Astrocyte of the hippocampus (primary cell): Measurements from ENCODE around the gene SULT1A2.
"Not testable (repeated sequence)": the region's sequence is repeated elsewhere in the genome, so short reads cannot be mapped to it uniquely, and the experiment has no call there.

Experiments used
- DNase-seq: peaks from one replicate; pipeline ENCODE4 v3.0.0; 2011; ENCODE audit warnings: low read depth, low spot score

SULT1A2 gene

DNA sequence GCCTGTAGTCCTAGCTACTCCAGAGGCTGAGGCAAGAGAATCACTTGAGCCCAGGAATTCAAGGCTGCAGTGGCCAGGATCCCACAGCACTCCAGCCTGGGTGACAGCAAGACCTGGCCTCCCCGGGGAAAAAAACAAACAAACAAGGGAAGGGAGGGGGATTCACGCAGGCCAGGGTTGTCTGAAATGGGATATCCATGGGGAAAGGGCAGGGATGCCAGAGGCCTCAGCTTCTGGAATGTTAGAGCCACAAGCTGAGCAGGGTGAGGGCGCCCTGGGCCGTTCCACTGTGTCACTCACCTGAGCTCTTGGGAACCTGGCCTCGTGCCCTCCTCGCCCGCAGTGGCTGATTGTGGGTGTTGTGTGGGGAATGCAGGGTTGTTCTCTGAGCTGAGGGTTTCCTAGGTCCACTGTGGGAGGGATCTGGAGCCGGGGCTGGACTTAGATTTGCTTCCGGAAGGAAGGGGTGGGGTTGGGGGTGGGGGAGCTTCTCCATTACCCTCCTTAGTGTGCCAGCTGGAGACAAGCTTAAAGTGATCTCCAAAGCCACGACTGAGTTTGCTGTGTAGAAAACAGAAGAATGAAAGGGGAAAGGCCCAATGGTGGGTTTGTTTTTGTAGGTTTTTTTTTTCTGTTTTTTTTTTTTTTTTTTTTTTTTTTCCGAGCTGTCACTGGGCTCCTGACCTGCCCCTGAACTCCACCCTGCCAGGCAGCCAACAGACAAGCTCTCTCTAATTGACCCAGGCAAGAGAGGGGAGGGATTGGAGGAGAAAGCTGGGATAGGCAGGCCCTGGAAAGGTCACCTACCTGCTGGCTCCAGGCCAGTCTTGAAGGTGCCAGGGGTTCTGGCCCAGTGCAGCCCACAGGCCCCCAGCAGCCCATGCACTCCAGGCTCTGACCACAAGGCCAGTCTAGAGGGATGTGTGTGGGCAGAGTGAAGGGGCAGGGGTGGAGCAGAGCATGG lies 13.1 kb upstream of the SULT1A2 start, which contains the start of gene SULT1A1:
Gene SULT1A1 (minus strand): TSS at position 414 of the 964 bp plus-strand sequence. CDS start 1,189 bp downstream, outside the sequence.
- peak; percentile 41 for DNase-seq

DNA sequence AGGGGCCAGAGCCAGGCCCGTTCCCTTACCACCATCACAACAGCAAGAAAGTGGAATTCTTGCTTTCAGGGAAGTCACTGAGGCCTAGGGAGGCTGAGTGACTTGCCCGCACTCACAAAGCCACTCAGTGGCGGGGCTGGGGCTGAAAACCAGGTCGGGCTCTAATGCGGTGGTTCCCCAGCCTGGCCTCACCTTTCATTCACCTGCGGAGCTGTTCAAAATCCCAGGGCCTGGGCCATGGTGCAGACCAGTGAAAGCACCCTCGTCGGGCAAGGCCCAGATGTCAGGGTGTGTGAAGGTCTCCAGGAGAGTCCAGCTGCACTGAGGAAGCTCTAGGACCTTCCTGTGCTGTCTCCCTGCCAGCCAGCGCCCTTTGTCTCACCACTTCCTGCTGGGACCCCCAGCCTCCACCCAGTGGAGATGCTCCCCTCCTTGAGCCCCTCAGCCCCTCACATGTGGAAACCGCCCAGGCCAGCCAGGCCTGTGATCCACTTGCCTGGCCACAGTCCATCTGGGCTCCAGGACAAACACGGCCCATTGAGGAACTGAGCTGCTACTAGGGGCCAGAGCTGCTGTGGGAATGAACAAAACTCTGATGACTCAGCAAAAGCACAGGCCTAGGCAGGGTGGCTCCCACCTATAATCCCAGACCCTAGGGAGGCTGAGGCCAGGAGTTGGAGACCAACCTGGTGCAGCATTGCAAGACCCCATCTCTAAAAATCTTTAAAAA lies 12.2 kb upstream of the SULT1A2 start:
- DNase-seq, result peak; percentile 20

DNA sequence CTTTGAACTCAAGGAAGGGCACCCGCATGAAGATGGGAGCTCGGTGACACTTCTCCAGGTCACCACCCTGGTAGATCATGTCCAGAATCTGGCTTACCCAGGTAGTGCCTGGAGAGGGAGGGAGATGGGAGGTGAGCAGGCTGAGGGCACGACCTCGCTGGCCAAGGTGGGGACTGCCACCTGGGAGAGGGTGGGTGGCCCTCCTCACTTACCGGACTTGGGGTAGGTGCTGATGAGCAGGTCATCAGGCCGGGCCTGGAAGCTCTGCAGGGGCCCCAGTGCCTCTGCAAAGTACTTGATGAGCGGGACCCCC lies 11.6 kb upstream of the SULT1A2 start:
- DNase-seq, result not testable (repeated sequence)

DNA sequence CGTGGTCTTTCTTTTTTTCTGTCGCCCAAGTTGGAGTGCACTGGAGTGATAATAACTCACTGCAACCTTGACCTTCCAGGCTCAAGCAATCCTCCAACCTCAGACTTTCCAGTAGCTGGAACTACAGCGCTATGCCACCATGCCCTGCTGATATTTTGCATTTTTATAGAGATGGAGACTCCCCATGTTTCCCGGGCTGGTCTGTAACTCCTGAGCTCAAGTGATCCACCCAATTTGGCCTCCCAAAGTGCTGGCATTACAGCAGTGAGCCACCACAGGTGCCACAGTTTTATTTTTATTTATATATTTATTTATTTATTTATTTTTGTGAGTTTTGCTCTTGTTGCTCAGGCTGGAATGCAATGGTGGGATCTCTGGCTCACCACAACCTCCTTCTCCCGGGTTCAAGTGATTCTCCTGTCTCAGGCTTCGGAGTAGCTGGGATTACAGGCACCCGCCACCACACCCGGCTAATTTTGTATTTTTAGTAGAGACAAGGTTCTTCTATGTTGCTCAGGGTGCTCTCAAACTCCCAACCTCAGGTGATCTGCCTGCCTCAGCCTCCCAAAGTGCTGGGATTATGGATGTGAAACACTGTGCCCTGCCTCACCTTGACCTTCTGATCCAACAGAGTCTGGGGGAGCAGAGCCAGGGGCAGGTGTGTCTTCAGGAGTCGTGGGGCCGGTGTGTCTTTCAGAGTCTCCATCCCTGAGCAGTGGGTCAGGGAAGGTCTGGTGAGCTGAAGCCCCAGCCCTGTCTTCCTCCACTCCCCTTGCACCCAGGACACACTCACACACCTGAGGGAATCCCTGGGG lies 11.0 kb upstream of the SULT1A2 start:
- DNase-seq, result not testable (repeated sequence)

DNA sequence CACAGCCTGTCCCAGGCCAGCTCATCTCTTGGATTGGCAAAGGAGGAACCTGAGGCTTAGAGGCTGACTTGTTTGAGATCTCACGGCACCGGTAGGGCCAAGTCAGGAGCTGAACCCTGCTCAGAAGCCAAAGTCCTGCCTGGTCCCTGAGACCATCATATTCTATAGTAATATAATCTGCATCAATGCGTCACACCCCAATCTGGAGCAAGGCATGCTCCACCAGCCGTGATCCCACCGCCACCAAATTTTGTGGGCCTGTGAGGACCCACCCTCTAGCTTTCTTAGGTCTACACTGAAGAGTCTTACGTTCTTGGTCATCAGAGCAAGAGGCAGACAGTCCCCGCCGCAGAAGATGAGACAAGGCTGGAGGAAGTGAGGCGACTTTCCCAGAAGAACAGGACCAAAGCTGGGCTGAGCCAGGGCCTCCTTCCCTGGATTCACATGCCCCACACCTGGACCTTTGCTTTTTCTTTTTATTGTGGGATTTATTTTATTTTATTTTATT lies 10.3 kb upstream of the SULT1A2 start:
- DNase-seq, result no peak

DNA sequence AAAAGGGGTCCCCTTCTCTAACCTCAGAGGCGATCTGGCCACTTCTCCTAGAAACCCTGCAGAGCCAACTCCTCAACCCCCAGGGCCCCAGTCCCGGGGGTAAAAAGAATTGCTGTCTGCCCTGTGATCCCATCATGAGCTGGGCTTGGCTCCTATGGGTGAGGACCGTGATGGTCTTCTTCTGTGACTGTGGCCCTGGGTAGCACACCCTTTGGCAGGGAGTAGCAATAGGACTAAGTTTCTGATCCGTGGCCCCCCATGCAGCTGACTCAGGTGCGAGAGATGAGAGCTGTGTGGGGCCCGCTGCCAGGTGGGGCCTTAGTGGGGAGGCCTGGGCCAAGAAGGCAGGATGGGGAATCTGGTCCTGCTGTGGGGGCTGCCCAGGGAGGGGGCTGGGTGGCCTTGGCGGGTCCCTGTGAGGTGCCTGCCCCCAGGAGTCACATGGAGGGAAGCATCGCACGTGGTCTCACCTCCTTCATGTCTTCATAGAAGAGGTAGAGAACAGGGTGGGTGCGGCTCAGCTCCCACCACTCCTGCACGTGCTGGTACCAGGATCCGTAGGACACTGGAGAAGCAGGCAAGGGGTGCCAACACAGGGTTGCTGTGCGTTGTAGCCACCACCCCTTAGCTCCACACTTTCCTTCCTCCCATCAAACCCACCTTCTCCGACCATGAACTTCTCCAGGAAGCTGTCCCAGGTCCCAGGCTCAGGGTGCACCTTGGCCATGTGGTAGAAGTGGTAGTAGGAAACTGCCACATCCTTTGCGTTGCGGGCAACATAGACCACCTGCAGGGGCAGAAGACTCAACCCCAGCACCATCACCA lies 9.7 kb upstream of the SULT1A2 start:
- DNase-seq, result no peak

DNA sequence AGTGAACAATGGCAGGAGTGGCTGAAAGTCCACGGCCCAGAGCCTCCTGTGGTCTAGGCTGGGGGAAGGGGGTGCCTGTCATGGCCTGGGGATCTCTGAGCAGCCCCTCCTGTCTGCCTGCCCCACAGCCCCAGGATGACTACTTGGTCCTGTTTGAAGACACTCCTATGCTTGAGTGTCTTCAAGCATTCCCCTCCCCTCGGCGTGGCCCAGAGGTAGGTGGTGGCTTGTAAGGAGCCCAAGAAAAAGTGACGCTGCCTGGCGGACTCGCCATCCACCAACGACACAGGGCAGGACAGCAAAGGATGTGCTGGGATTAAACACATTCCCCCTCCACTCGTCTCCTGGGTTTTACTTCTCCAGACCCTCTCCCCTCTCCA lies 7.3 kb upstream of the SULT1A2 start:
- DNase-seq, result no peak

DNA sequence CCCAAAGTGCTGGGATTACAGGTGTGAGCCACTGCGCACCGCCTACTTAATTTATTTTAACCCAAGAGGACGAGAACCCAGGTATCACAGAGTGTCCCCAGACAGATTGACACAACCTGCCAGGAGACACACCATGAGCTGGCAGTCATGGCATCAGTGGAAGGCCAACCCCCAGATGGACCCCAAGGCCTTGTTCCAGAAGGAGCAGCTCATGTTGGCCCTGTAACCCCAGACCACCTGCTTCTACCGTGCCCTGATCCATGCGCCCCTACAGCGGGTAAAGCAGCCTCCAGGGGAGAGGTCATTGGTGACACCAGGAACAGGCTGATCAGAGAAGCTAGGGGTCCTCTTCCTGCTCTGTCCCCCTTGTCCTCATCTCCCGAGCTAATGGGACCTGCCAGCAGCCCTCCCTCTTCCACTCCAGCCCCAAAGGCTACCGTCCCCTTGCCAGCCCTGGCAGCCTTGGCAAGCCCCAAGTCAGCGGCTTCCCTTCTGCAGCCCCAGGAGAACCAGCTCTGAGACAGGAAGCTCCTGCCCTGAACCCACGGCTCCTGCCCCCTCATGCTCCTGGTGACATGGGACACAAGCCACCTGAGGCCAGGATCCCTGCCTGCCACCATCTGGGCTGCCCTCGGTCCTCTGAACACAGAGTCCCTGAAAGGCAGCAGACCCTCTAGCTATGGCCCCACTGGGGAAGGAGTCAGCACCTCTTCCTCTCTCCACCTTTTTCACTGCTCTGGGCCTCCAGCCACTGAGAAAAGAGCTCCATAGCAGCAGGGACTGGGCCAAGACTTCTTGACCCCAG lies 6.7 kb upstream of the SULT1A2 start:
- no peak for DNase-seq

DNA sequence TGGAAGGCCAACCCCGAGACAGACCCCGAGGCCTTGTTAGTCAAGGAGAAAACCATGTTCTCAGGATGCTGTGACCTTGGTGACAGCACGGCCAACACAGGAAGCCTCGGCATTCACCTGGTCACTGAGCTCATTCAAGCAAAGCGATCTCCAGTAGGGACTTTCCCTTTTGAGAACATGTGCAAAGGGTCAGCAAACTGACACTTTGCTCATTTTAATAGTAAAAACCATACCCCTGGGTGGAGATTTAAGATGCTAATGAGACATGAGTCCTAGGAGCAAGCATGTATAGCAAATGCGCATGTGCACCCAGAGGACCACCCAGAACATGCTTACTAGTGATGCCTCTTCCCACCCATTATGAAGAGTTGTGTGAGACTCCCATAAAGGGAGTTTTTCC lies 5.7 kb upstream of the SULT1A2 start:
- DNase-seq, result no peak

DNA sequence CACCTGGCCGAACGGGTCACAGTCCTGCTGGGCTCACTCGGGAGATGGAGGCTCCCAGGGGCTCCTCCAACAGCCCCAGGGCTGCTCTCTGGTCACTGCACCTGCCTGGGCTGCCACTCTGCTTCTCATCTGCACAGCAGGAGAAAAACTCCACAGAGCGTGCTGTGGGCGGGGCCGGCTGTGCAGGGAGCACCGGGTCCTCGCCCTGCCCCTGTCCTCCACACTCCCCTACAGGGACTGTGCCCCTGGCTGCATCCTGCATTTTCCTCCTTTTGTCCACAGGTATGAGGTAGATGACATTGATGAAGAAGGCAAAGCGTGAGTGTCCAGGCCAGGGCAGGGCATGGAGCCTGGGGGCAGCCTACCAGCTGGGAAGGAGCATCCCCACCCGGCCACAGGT lies 5.2 kb upstream of the SULT1A2 start:
- DNase-seq, result not testable (repeated sequence)

DNA sequence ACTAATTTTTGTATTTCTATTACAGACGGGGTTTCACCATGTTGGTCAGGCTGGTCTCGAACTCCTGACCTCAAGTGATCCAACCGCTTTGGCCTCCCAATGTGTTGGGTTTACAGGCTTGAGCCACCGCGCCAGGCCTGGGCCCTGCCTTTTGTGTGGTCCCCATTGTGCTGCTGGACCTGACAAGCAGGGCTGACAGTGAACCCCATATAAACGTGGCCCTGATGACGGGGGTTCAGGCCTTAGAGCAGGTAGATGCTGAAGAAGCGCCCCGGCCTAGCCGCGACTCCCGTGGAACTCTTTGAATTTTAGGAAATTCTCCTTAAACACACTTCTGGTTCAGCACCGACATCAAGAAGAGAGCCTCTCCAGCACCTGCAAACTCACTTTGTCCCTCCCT lies 4.7 kb upstream of the SULT1A2 start:
- not testable (repeated sequence) for DNase-seq

DNA sequence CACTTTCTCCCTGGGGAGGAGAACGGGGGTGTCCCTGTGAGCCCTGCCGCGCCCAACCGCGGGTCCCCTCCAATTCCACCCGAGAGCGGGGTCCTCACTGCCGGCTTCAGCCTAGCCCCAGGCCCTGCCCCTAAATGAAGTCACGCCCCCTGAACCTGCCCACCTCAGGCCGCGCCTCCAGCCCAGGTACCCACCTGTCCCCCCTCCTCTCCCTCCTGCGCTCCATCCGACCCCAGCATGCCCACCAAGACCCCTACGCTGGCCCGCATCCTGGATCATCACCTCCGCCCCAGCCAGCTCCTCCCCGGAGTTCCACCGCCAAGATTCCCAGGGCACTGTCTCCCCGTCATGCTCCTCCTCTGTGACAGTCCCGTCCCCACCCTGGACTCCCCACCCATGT lies 4.1 kb upstream of the SULT1A2 start:
- not testable (repeated sequence) for DNase-seq

DNA sequence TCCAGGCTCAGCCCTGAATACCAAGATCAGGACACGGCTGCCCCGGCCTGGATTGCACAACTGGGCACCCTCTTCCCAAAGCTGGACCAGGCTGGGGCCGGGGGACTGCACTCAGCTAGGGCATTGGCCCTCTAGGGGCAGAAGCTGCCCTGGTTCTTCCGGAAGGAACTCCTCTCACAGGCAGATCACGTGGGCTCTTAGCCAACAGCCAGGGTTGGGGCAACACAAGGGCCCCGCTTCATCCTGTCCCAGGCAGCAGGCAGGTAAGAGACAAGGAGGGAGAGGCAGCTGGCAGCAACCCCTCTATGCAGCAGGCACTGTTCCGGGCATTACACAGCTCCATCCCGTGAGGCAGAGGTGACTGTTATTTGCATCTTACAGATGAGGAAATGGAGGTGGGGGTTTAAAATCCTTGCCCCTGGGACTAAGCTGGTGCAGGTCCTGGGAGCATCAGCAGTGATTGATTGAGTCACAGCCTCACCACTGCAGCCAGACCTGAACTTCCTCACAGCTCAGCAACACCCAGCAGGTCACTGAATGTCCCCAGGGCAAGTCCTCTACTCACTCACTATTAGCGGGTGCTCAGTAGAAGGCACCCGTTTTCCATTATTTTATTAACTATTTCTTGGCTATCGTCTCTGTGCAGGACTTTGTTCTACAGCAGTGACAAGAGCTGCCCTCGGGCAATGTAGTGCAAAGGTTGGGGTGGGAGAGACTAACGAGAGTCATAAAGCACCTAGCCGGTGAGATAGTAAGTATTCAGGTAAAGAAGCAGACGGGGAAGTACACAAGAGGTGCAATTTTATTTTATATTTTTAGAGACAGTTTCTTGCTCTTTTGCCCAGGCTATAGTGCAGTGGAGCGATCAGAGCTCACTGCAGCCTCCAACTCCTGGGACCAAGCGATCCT lies 2.8 kb upstream of the SULT1A2 start:
- not testable (repeated sequence) for DNase-seq

DNA sequence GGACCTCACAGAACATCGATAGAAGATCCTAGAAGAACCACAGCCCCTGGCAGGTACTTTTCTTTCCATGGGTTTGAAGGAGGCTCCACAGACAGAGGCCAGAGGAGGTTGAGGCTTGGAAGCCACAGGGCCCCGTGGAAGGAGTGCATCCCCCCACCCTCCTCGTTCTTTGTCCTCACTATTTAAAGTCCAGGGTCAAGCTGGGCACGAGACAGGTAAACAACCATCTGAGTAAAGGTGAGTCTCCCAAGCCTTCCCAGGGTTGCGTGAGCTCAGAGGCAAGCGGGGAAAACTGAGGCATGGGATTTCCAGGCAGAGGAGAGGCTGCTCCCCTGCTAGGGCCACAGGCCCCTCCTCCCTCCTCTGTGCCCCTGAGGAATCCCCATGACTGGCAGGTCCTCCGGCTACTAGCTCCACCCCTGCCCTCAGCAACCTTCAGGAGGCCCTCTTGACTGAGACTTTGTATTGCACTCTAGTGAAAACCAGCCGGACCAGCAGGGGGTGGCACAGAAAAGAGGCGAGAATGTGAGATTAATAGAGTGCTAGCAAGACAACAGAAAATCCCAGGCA lies 927 bp upstream of the SULT1A2 start:
- DNase-seq, result no peak

DNA sequence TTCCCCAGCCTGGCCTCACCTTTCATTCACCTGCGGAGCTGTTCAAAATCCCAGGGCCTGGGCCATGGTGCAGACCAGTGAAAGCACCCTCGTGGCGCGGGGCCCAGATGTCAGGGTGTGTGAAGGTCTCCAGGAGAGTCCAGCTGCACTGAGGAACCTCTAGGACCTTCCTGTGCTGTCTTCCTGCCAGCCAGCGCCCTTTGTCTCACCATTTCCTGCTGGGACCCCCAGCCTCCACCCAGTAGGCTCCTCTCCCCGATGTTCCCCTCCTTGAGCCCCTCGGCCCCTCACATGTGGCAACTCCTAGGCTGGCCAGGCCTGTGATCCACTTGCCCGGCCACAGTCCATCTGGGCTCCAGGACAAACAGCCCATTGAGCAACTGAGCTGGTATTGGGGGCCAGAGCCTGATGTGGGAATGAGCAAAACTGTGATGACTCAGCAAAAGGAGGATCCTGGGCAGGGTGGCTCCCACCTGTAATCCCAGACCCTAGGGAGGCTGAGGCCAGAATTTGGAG lies 677 bp downstream of the SULT1A2 start:
- no peak for DNase-seq

DNA sequence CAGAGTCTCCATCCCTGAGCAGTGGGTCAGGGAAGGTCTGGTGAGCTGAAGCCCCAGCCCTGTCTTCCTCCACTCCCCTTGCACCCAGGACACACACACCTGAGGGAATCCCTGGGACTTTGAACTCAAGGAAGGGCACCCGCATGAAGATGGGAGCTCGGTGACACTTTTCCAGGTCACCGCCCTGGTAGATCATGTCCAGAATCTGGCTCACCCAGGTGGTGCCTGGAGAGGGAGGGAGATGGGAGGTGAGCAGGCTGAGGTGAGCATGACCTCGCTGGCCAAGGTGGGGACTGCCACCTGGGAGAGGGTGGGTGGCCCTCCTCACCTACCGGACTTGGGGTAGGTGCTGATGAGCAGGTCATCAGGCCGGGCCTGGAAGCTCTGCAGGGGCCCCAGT lies 1.4 kb downstream of the SULT1A2 start:
- not testable (repeated sequence) for DNase-seq

DNA sequence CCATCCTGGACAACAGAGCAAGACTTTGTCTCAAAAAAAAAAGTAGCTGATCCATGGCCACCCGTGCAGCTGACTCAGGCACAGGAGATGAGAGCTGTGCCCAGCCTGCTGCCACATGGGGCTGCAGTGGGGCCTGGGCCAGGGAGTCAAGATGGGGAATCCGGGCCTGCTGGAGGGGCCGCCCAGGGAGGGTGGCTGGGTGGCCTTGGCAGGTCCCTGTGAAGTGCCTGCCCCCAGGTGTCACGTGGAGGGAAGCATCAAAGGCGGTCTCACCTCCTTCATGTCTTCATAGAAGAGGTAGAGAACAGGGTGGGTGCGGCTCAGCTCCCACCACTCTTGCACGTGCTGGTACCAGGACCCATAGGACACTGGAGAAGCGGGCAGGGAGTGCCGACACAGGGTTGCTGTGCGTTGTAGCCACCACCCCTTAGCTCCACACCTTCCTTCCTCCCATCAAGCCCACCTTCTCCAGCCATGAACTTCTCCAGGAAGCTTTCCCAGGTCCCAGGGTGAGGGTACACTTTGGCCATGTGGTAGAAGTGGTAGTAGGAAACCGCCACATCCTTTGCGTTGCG lies 3.8 kb downstream of the SULT1A2 start:
- DNase-seq, result no peak

DNA sequence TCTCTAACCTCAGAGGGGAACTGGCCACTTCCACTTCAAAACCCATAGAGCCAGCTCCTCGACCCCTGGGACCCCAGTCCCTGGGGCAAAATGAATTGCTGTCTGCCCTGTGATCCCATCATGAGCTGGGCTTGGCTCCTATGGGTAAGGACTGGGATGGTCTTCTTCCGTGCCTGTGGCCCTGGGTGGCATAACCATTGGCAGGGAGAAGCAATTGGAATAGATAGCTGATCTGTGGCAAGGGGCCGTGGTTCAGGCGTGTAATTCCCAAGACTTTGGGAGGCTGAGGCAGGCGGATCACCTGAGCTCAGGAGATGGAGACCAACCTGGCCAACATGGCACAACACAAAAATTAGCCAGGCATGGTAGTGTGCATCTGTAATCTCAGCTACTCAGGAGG lies 4.3 kb downstream of the SULT1A2 start:
- no peak for DNase-seq
